IMR-90 (cell line): ENCODE measurements around the gene NCOA5. TPM values are rescaled to one million over a fixed set of nuclear protein-coding genes. Genes with fewer than 3 reads are reported as not detected.

Source experiments
- ATAC-seq: fragments of 200-7000 bp; cut with Tn5 transposase; 2 replicates; pipeline ENCODE4 v1.9.1; 2020; ENCODE audit warnings: low read depth, mild to moderate bottlenecking, moderate library complexity
- BruUV-seq: library from RNA; stranded (reverse); fragments of 400-500 nt; replicated peaks from 2 replicates; lab custom pipeline; 2021; lab: Mats Ljungman, UMichigan
- CTCF ChIA-PET: fragments of 300-600 bp; formaldehyde crosslinking; extraction: SDS; loops from one replicate; lab custom pipeline; 2021; ENCODE audit warnings: antibody characterized with exemption; lab: Yijun Ruan, JAX
- POLR2A ChIA-PET: fragments of 300-600 bp; sonication (Branson Sonifier 250); formaldehyde crosslinking; loops from one replicate; lab custom pipeline; 2022; ENCODE audit warnings: antibody characterized with exemption; ENCODE audit not compliant: unreplicated experiment; lab: Charles Lee
- DNase-seq: peaks from one replicate; pipeline ENCODE4 v3.0.0; 2013
- H2AFZ ChIP-seq: replicated peaks from 2 replicates; pipeline ENCODE3; 2013; ENCODE audit warnings: low read length, mild to moderate bottlenecking; ENCODE audit not compliant: poor library complexity
- H2AK5ac ChIP-seq: 2 replicates; pipeline ENCODE4 v1.6.1; 2013; ENCODE audit warnings: low read depth, low read length, inconsistent platforms
- H2AK9ac ChIP-seq: replicated peaks from 2 replicates; pipeline ENCODE3; 2013; ENCODE audit warnings: mild to moderate bottlenecking, low read depth, low read length, moderate library complexity; ENCODE audit not compliant: poor library complexity
- H2BK120ac ChIP-seq: 2 replicates; pipeline ENCODE4 v1.6.1; 2013; ENCODE audit warnings: low read depth, low read length, inconsistent platforms
- H2BK15ac ChIP-seq: 3 replicates; pipeline ENCODE4 v1.6.1; 2013; ENCODE audit warnings: low read depth, low read length, inconsistent platforms
- H2BK20ac ChIP-seq: 2 replicates; pipeline ENCODE4 v1.6.1; 2013; ENCODE audit warnings: low read depth, mild to moderate bottlenecking, inconsistent platforms, low read length, moderate library complexity
- H2BK5ac ChIP-seq: 2 replicates; pipeline ENCODE4 v1.6.1; 2013; ENCODE audit warnings: mild to moderate bottlenecking, low read depth, low read length, inconsistent platforms; ENCODE audit not compliant: poor library complexity, severe bottlenecking
- H3K14ac ChIP-seq: replicated peaks from 2 replicates; pipeline ENCODE4 v1.6.1; 2013; ENCODE audit warnings: low read depth, low read length, inconsistent platforms
- H3K18ac ChIP-seq: 2 replicates; pipeline ENCODE4 v1.6.1; 2013; ENCODE audit warnings: low read depth, low read length, control low read depth
- H3K23ac ChIP-seq: 2 replicates; pipeline ENCODE4 v1.6.1; 2013; ENCODE audit warnings: low read depth, low read length, inconsistent platforms
- H3K27ac ChIP-seq: 2 replicates; pipeline ENCODE4 v1.5.1; 2013; ENCODE audit warnings: mild to moderate bottlenecking, control low read depth, low read length; ENCODE audit not compliant: insufficient read depth
- H3K27me3 ChIP-seq: 2 replicates; pipeline ENCODE4 v1.6.1; 2013; ENCODE audit warnings: low read length; ENCODE audit not compliant: control insufficient read depth, insufficient read depth
- H3K36me3 ChIP-seq: 2 replicates; pipeline ENCODE4 v1.6.1; 2013; ENCODE audit warnings: low read length, mixed read lengths; ENCODE audit not compliant: control insufficient read depth, insufficient read depth
- H3K4ac ChIP-seq: 2 replicates; pipeline ENCODE4 v1.6.1; 2013; ENCODE audit warnings: low read depth, low read length, inconsistent platforms
- H3K4me1 ChIP-seq: 2 replicates; pipeline ENCODE4 v1.6.1; 2013; ENCODE audit warnings: low read length, mixed read lengths; ENCODE audit not compliant: control insufficient read depth, insufficient read depth
- H3K4me2 ChIP-seq: 2 replicates; pipeline ENCODE4 v1.6.1; 2013; ENCODE audit warnings: low read depth, mild to moderate bottlenecking, control low read depth, low read length, moderate library complexity
- H3K4me3 ChIP-seq: 2 replicates; pipeline ENCODE4 v1.5.1; 2013; ENCODE audit warnings: low read depth, mild to moderate bottlenecking, control low read depth, low read length, moderate library complexity; ENCODE audit not compliant: insufficient read depth
- H3K56ac ChIP-seq: 2 replicates; pipeline ENCODE4 v1.6.1; 2013; ENCODE audit warnings: low read length, inconsistent platforms; ENCODE audit not compliant: insufficient read depth; ENCODE audit errors: extremely low read depth
- H3K79me1 ChIP-seq, 2 experiments: 2 replicates each; pipeline ENCODE4 v1.6.1; 2013; ENCODE audit warnings: low read length in 2 of 2, inconsistent platforms in 1 of 2, low read depth in 1 of 2
- H3K9ac ChIP-seq: 2 replicates; pipeline ENCODE4 v1.6.1; 2013; ENCODE audit warnings: low read depth, low read length, control low read depth
- H3K9me1 ChIP-seq: 2 replicates; pipeline ENCODE4 v1.6.1; 2013; ENCODE audit warnings: low read length, inconsistent platforms; ENCODE audit not compliant: insufficient read depth
- H3K9me3 ChIP-seq: 2 replicates; pipeline ENCODE4 v1.6.1; 2013; ENCODE audit warnings: low read length; ENCODE audit not compliant: control insufficient read depth, insufficient read depth
- H4K20me1 ChIP-seq: 2 replicates; pipeline ENCODE4 v1.6.1; 2013; ENCODE audit warnings: low read length, inconsistent platforms; ENCODE audit not compliant: insufficient read depth
- H4K5ac ChIP-seq: 2 replicates; pipeline ENCODE4 v1.6.1; 2013; ENCODE audit warnings: mild to moderate bottlenecking, low read depth, low read length, control low read depth
- H4K8ac ChIP-seq, 2 experiments: 2 replicates each; pipeline ENCODE4 v1.6.1; 2013; ENCODE audit warnings: low read depth in 2 of 2, low read length in 2 of 2, control low read depth in 1 of 2, inconsistent platforms in 1 of 2
- H4K91ac ChIP-seq: 2 replicates; pipeline ENCODE4 v1.6.1; 2013; ENCODE audit warnings: low read depth, low read length, inconsistent platforms; ENCODE audit not compliant: insufficient read depth
- BHLHE40 ChIP-seq: fragments of 150-350 bp; IDR thresholded peaks from 2 replicates; pipeline ENCODE4 v1.6.1; 2016; ENCODE audit warnings: mild to moderate bottlenecking, low read depth, low read length
- CEBPB ChIP-seq: IDR thresholded peaks from 2 replicates; pipeline ENCODE4 v1.6.1; 2012; ENCODE audit warnings: low read depth, low read length, improper control_type of control experiment
- CHD1 ChIP-seq: IDR thresholded peaks from 2 replicates; pipeline ENCODE4 v1.6.1; 2012; ENCODE audit warnings: low read depth, low read length, improper control_type of control experiment
- FOS ChIP-seq: fragments of 150-350 bp; IDR thresholded peaks from 2 replicates; pipeline ENCODE4 v1.6.1; 2016; ENCODE audit warnings: low read depth, low read length
- MAFK ChIP-seq: IDR thresholded peaks from 2 replicates; pipeline ENCODE4 v1.6.1; 2012; ENCODE audit warnings: low read depth, low read length, improper control_type of control experiment
- MAZ ChIP-seq: IDR thresholded peaks from 2 replicates; pipeline ENCODE4 v1.6.1; 2012; ENCODE audit warnings: low read depth, mild to moderate bottlenecking, low read length, improper control_type of control experiment, moderate library complexity, borderline replicate concordance
- MXI1 ChIP-seq: IDR thresholded peaks from 2 replicates; pipeline ENCODE4 v1.6.1; 2012; ENCODE audit warnings: low read depth, mild to moderate bottlenecking, low read length, moderate library complexity, borderline replicate concordance
- NFE2L2 ChIP-seq: fragments of 150-350 bp; IDR thresholded peaks from 2 replicates; pipeline ENCODE4 v1.6.1; 2016; ENCODE audit warnings: low read depth, mild to moderate bottlenecking, low read length
- POLR2A ChIP-seq: IDR thresholded peaks from 2 replicates; pipeline ENCODE4 v1.6.1; 2012; ENCODE audit warnings: mild to moderate bottlenecking, low read depth, low read length
- RAD21 ChIP-seq: IDR thresholded peaks from 2 replicates; pipeline ENCODE4 v1.6.1; 2012; ENCODE audit warnings: low read length, improper control_type of control experiment
- RCOR1 ChIP-seq: IDR thresholded peaks from 2 replicates; pipeline ENCODE4 v1.6.1; 2012; ENCODE audit warnings: mild to moderate bottlenecking, low read length, improper control_type of control experiment; ENCODE audit not compliant: insufficient replicate concordance
- RFX5 ChIP-seq: IDR thresholded peaks from 2 replicates; pipeline ENCODE4 v1.8.0; 2012; ENCODE audit warnings: low read depth, mild to moderate bottlenecking, low read length, moderate library complexity
- SMC3 ChIP-seq: fragments of 150-350 bp; IDR thresholded peaks from 2 replicates; pipeline ENCODE4 v1.6.1; 2016; ENCODE audit warnings: low read depth, mild to moderate bottlenecking, antibody characterized with exemption, low read length, moderate library complexity
- WGBS, 2 experiments: methylation state at CpG; one replicate each; pipeline versions ENCODE4 v1.1.5 to v1.1.7; 2013; ENCODE audit warnings: missing lambda C conversion rate in 2 of 2; ENCODE audit not compliant: insufficient read length in 1 of 2; ENCODE audit errors: extremely low coverage in 2 of 2; 5-methylcytosine and 5-hydroxymethylcytosine counted together
- dilution Hi-C: fragments of 300-500 bp; cut with HindIII; formaldehyde crosslinking; loops from one replicate; pipeline ENCODE4 v1.14.3; 2018; ENCODE audit warnings: low sequenced_read_pairs; ENCODE audit not compliant: unreplicated experiment
- in situ Hi-C: fragments of 300-500 bp; cut with MboI; formaldehyde crosslinking; loops from 3 replicates; pipeline ENCODE4 v1.14.3; 2019; ENCODE audit warnings: low sequenced_read_pairs, inconsistent platforms, mixed read lengths
- intact Hi-C: fragments of 100-400 bp; cut with micrococcal nuclease; formaldehyde crosslinking; loops from 2 replicates; pipeline ENCODE4 v1.10.0; 2022
- polyA plus RNA-seq, 3 experiments: library from polyadenylated mRNA; depleted of rRNA; stranded (reverse); fragments of >200 nt; gene quantifications; 2 replicates each; pipeline ENCODE4 v1.2.3, GENCODE V29; 2012; ENCODE audit warnings: low replicate concordance in 1 of 3
- total RNA-seq: library from RNA; depleted of rRNA; stranded (reverse); fragments of >200 nt; gene quantifications from 2 replicates; pipeline ENCODE4 v1.2.3, GENCODE V29; 2012
- TF ChIP-seq, protein P1 (sequence below): fragments of 150-350 bp; IDR thresholded peaks from 2 replicates; pipeline ENCODE4 v1.6.1; 2016; ENCODE audit warnings: low read depth, mild to moderate bottlenecking, low read length, moderate library complexity, borderline replicate concordance
- TF ChIP-seq, protein P2 (sequence below): fragments of 150-350 bp; IDR thresholded peaks from 2 replicates; pipeline ENCODE4 v1.6.1; 2017; ENCODE audit warnings: mild to moderate bottlenecking, antibody characterized with exemption, low read length, low read depth

NCOA5 gene
- total and polyA plus RNA-seq, 2 of the 4 experiments (the other 2 are of a cell fraction): 17.4 to 20.6 TPM

DNA sequence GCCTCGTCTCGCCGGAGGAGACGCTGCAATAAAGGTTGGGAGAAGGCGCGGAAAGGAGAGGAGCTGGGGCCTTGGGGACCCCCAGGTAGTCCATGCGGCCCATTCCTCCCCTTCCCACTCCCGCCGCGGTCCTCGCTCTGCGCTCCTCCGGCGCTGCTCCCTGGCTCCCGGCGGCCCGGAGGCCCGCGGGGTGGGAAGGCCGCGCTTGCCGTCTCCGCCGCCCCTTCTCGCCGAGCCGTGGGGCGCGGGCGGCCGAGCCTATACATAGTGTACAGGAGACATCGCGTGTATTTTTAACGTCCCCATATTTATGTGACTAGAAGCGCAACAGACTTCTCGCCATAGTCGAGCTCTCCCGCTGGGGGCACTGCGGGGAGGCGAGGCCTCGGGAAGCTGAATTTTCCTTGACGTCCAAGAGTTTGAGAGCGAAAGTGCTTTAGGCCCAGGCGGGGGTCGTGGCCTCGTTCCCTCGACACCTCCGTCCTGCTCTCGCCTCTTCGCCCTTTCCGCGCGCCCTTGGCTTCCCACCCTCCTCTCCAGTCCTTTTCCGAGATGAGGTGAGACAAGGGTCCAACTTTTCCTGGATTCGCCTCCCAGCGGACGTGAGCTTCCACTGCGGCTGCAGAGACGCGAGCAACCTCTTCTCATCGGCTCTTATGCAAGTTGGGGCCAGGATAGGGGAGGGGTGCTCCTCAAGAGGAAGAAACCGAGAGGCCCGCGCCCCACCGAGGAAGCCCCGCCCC is 31.7 kb downstream of the NCOA5 start:
- H3K4me3 ChIP-seq: peak overlapping the region; percentile 21; the same call in 1 of the 2 replicates
- peaks cover 0 to 4% of the 10 kb centered on the region in 2 experiments; a peak in 1 of 4 replicates for H3K79me1 ChIP-seq
- no peak overlapping the region for H3K14ac ChIP-seq
- H3K9me1 ChIP-seq: no peaks in the 10 kb centered on the region; the same call in 1 of the 2 replicates
- ATAC-seq (peak; percentile 71), DNase-seq (peak; percentile 47)
- H2AK9ac ChIP-seq: no peak overlapping the region
- H3K9me3 ChIP-seq: no peaks in the 10 kb centered on the region
- H3K27me3 ChIP-seq: peaks cover 8% of the 10 kb centered on the region; the same call in 1 of the 2 replicates
- intact Hi-C loops: loop anchor here (1.0 to 5.0 kb wide), 3 partner anchors 17 to 36 kb away; partner anchors contain the start of gene NCOA5
- H3K23ac ChIP-seq: no peak overlapping the region
- no peak overlapping the region for H3K4ac ChIP-seq
- H2BK120ac ChIP-seq: no peak overlapping the region
- no peak overlapping the region for H2BK15ac ChIP-seq
- H2AK5ac ChIP-seq: no peak overlapping the region
- H3K4me1 ChIP-seq: no peaks in the 10 kb centered on the region; the same call in 1 of the 2 replicates
- CTCF ChIA-PET: interaction anchor here (0.6 to 2.1 kb wide), 9 partner anchors 10 to 88 kb away, joined by 3 to 10 read pairs (median 4); partner anchors contain the start of gene SLC12A5
- H3K36me3 ChIP-seq: peaks cover 18% of the 10 kb centered on the region
- no TSS peak for BruUV-seq
- H3K56ac ChIP-seq: no peak overlapping the region
- H4K5ac ChIP-seq: no peak overlapping the region
- peaks cover 35% of the 10 kb centered on the region for H4K20me1 ChIP-seq
- H4K91ac ChIP-seq: no peak overlapping the region
- dilution Hi-C loops: no loop called here
- POLR2A ChIA-PET: interaction anchor here (0.6 kb wide), 1 partner anchor 737 kb away, joined by 4 read pairs; no protein-coding TSS in a partner anchor
- WGBS, 2 experiments: 2% methylated on average over 14 of the region's 66 CpGs; no CpG with 5 or more reads in 1 of the 2 experiments
- H2AFZ ChIP-seq: peak overlapping the region; percentile 63
- no peak overlapping the region for H4K8ac ChIP-seq
- peak overlapping the region; percentile 94 for H3K4me2 ChIP-seq
- in situ Hi-C loops: no loop called here
- no peak overlapping the region for H3K18ac ChIP-seq
- H3K27ac ChIP-seq: no peak overlapping the region
- no peak overlapping the region for H3K9ac ChIP-seq
- no peak overlapping the region for H2BK5ac ChIP-seq
- H2BK20ac ChIP-seq: no peak overlapping the region
- no peak for TF ChIP-seq BHLHE40
- TF ChIP-seq, protein P1, sequence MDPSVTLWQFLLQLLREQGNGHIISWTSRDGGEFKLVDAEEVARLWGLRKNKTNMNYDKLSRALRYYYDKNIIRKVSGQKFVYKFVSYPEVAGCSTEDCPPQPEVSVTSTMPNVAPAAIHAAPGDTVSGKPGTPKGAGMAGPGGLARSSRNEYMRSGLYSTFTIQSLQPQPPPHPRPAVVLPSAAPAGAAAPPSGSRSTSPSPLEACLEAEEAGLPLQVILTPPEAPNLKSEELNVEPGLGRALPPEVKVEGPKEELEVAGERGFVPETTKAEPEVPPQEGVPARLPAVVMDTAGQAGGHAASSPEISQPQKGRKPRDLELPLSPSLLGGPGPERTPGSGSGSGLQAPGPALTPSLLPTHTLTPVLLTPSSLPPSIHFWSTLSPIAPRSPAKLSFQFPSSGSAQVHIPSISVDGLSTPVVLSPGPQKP: no peak
- TF ChIP-seq RCOR1: no peak
- TF ChIP-seq, protein P2, sequence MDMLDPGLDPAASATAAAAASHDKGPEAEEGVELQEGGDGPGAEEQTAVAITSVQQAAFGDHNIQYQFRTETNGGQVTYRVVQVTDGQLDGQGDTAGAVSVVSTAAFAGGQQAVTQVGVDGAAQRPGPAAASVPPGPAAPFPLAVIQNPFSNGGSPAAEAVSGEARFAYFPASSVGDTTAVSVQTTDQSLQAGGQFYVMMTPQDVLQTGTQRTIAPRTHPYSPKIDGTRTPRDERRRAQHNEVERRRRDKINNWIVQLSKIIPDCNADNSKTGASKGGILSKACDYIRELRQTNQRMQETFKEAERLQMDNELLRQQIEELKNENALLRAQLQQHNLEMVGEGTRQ: no peak
- TF ChIP-seq RFX5: no peak
- no peak for TF ChIP-seq MAZ
- TF ChIP-seq CHD1: no peak
- no peak for TF ChIP-seq FOS
- no peak for TF ChIP-seq POLR2A
- TF ChIP-seq MAFK: no peak
- TF ChIP-seq RAD21: peak; percentile 10; the same call in 1 of the 2 replicates
- no peak for TF ChIP-seq MXI1
- no peak for TF ChIP-seq NFE2L2
- TF ChIP-seq SMC3: no peak
- no peak for TF ChIP-seq CEBPB
